ENCODE measurements around the gene LEMD1.

The LEMD1 gene

GRCh38 chr1:205360891-205361290, 61.0 kb downstream of the LEMD1 start:
- no peak for ATAC-seq
- no peak for TF ChIP-seq PPARA (CRISPR knock-in tag; IDR thresholded peaks at IDR 0.05; ENCODE audit: borderline replicate concordance)
- no peak for TF ChIP-seq ZC3H10 (CRISPR knock-in tag; IDR thresholded peaks at IDR 0.05)
- TF ChIP-seq BACH2 (CRISPR knock-in tag; IDR thresholded peaks at IDR 0.05; ENCODE audit: borderline replicate concordance): no peak
- no peak for TF ChIP-seq ISL1 (CRISPR knock-in tag; IDR thresholded peaks at IDR 0.05)
- TF ChIP-seq TSHZ2 (CRISPR knock-in tag; IDR thresholded peaks at IDR 0.05): no peak
- TF ChIP-seq ZFP3 (CRISPR knock-in tag; IDR thresholded peaks at IDR 0.05): no peak
- no peak for TF ChIP-seq ZNF8 (CRISPR knock-in tag; IDR thresholded peaks at IDR 0.05)

- no peak for ATAC-seq
- TF ChIP-seq ZNF70 (CRISPR knock-in tag; IDR thresholded peaks at IDR 0.05): no peak
- no peak for TF ChIP-seq CSDC2 (CRISPR knock-in tag; IDR thresholded peaks at IDR 0.05)
- TF ChIP-seq ISL1 (CRISPR knock-in tag; IDR thresholded peaks at IDR 0.05): no peak
- no peak for TF ChIP-seq CREB5 (CRISPR knock-in tag; IDR thresholded peaks at IDR 0.05; ENCODE audit: low read depth)
Observed at GRCh38 chr1:205359771-205360565, 61.9 kb downstream of the LEMD1 start.

GRCh38 chr1:205358579-205358978, 63.3 kb downstream of the LEMD1 start:
- TF ChIP-seq BACH2 (CRISPR knock-in tag; IDR thresholded peaks at IDR 0.05; ENCODE audit: borderline replicate concordance): no peak
- TF ChIP-seq OSR1 (CRISPR knock-in tag; IDR thresholded peaks at IDR 0.05): no peak
- no peak for TF ChIP-seq SNAI2 (CRISPR knock-in tag; IDR thresholded peaks at IDR 0.05)
- TF ChIP-seq ZFP3 (CRISPR knock-in tag; IDR thresholded peaks at IDR 0.05): no peak
- TF ChIP-seq ARNTL (CRISPR knock-in tag; IDR thresholded peaks at IDR 0.05; ENCODE audit: borderline replicate concordance, low read depth): no peak
- TF ChIP-seq ZNF8 (CRISPR knock-in tag; IDR thresholded peaks at IDR 0.05): no peak
- TF ChIP-seq ESRRG (CRISPR knock-in tag; IDR thresholded peaks at IDR 0.05): no peak
- TF ChIP-seq ISL1 (CRISPR knock-in tag; IDR thresholded peaks at IDR 0.05): no peak
- no peak for TF ChIP-seq POU6F1 (CRISPR knock-in tag; IDR thresholded peaks at IDR 0.05; ENCODE audit: borderline replicate concordance, low read depth)
- no peak for TF ChIP-seq GLIS3 (CRISPR knock-in tag; IDR thresholded peaks at IDR 0.05)
- no peak for TF ChIP-seq CSDC2 (CRISPR knock-in tag; IDR thresholded peaks at IDR 0.05)
- no peak for TF ChIP-seq CREB5 (CRISPR knock-in tag; IDR thresholded peaks at IDR 0.05; ENCODE audit: low read depth)
- no peak for TF ChIP-seq PATZ1 (CRISPR knock-in tag; IDR thresholded peaks at IDR 0.05; ENCODE audit: borderline replicate concordance)
- no peak for TF ChIP-seq ZNF70 (CRISPR knock-in tag; IDR thresholded peaks at IDR 0.05)
- no peak for TF ChIP-seq CSRNP3 (CRISPR knock-in tag; IDR thresholded peaks at IDR 0.05)
- no peak for TF ChIP-seq RARB (CRISPR knock-in tag; IDR thresholded peaks at IDR 0.05)
- no peak for TF ChIP-seq PPARA (CRISPR knock-in tag; IDR thresholded peaks at IDR 0.05; ENCODE audit: borderline replicate concordance)
- TF ChIP-seq TOX (CRISPR knock-in tag; IDR thresholded peaks at IDR 0.05; ENCODE audit: borderline replicate concordance): no peak
- TF ChIP-seq TSHZ2 (CRISPR knock-in tag; IDR thresholded peaks at IDR 0.05): no peak
- no peak for TF ChIP-seq ZC3H10 (CRISPR knock-in tag; IDR thresholded peaks at IDR 0.05)
- no peak for ATAC-seq

All from SK-N-SH treated with all-trans-retinoic acid at 6 μM for 48 hours (cell line).